ENCODE measurements around the gene MYORG.

MYORG gene

GRCh38 chr9:34335376-34335775 is 41.3 kb downstream of the MYORG start:
- Mint-ChIP-seq H3K27ac (no peak overlapping the region), H3K9me3 (no peaks in the 10 kb centered on the region), H3K36me3 (peaks cover 23% of the 10 kb centered on the region), H3K27me3 (no peaks in the 10 kb centered on the region), H3K4me3 (no peak overlapping the region), H3K4me1 (peaks cover 29% of the 10 kb centered on the region)
- ATAC-seq: no peak

GRCh38 chr9:34334916-34335315 is 41.8 kb downstream of the MYORG start:
- ATAC-seq: no peak
- no peaks in the 10 kb centered on the region for H3K27me3 Mint-ChIP-seq
- H3K36me3 Mint-ChIP-seq: peaks cover 18% of the 10 kb centered on the region
- H3K4me3 Mint-ChIP-seq: no peak overlapping the region
- H3K27ac Mint-ChIP-seq: no peak overlapping the region
- peaks cover 34% of the 10 kb centered on the region for H3K4me1 Mint-ChIP-seq
- no peaks in the 10 kb centered on the region for H3K9me3 Mint-ChIP-seq

GRCh38 chr9:34334337-34334824 is 42.3 kb downstream of the MYORG start:
- Mint-ChIP-seq H3K4me1 (peaks cover 38% of the 10 kb centered on the region), H3K9me3 (no peaks in the 10 kb centered on the region), H3K4me3 (no peak overlapping the region), H3K27ac (no peak overlapping the region), H3K27me3 (no peaks in the 10 kb centered on the region), H3K36me3 (peaks cover 14% of the 10 kb centered on the region)
- ATAC-seq: no peak

- ATAC-seq: no peak
- peaks cover 9% of the 10 kb centered on the region for H3K36me3 Mint-ChIP-seq
- peaks cover 39% of the 10 kb centered on the region for H3K4me1 Mint-ChIP-seq
- no peak overlapping the region for H3K27ac Mint-ChIP-seq
- H3K27me3 Mint-ChIP-seq: no peaks in the 10 kb centered on the region
- no peak overlapping the region for H3K4me3 Mint-ChIP-seq
- H3K9me3 Mint-ChIP-seq: no peaks in the 10 kb centered on the region
These were observed 42.9 kb downstream of the MYORG start for GRCh38 chr9:34333836-34334235.

GRCh38 chr9:34332076-34332964 is 44.4 kb downstream of the MYORG start:
- peak overlapping the region; percentile 100 for H3K27ac Mint-ChIP-seq
- H3K9me3 Mint-ChIP-seq: no peaks in the 10 kb centered on the region
- no peak for ATAC-seq
- H3K4me3 Mint-ChIP-seq: no peak overlapping the region
- H3K4me1 Mint-ChIP-seq: peaks cover 48% of the 10 kb centered on the region
- H3K36me3 Mint-ChIP-seq: peaks cover 5% of the 10 kb centered on the region
- no peaks in the 10 kb centered on the region for H3K27me3 Mint-ChIP-seq

- Mint-ChIP-seq H3K9me3 (no peaks in the 10 kb centered on the region), H3K4me1 (peaks cover 48% of the 10 kb centered on the region), H3K27me3 (no peaks in the 10 kb centered on the region), H3K36me3 (peaks cover 5% of the 10 kb centered on the region), H3K4me3 (peak overlapping the region; percentile 21), H3K27ac (peak overlapping the region; percentile 100)
- no peak for ATAC-seq
These were observed 45.5 kb downstream of the MYORG start for GRCh38 chr9:34331196-34331595.

GRCh38 chr9:34328987-34329832 is 47.5 kb downstream of the MYORG start, which contains the start of the genes KIF24 and NUDT2:
Gene KIF24, minus strand, starts transcription at chr9:34329268. Its CDS starts 17,922 bp downstream, at chr9:34311346.
Gene NUDT2, plus strand, starts transcription at chr9:34329569. Its CDS starts 9,471 bp downstream, at chr9:34339040.
- H3K4me1 Mint-ChIP-seq: peaks cover 36% of the 10 kb centered on the region
- no peaks in the 10 kb centered on the region for H3K36me3 Mint-ChIP-seq
- no peaks in the 10 kb centered on the region for H3K9me3 Mint-ChIP-seq
- H3K4me3 Mint-ChIP-seq: peak within 1 kb of the TSS; percentile 97
- peak; percentile 98 for ATAC-seq
- H3K27ac Mint-ChIP-seq: peak within 1 kb of the TSS; percentile 100
- no peaks in the 10 kb centered on the region for H3K27me3 Mint-ChIP-seq

GRCh38 chr9:34328500-34328986 is 48.2 kb downstream of the MYORG start:
- Mint-ChIP-seq H3K27ac (peak overlapping the region; percentile 100), H3K9me3 (no peaks in the 10 kb centered on the region), H3K4me1 (peaks cover 36% of the 10 kb centered on the region), H3K36me3 (no peaks in the 10 kb centered on the region), H3K4me3 (peak overlapping the region; percentile 97), H3K27me3 (no peaks in the 10 kb centered on the region)
- ATAC-seq: no peak

GRCh38 chr9:34326690-34327089 is 50.0 kb downstream of the MYORG start:
- no peaks in the 10 kb centered on the region for H3K27me3 Mint-ChIP-seq
- H3K4me3 Mint-ChIP-seq: no peak overlapping the region
- H3K27ac Mint-ChIP-seq: no peak overlapping the region
- H3K36me3 Mint-ChIP-seq: no peaks in the 10 kb centered on the region
- peaks cover 29% of the 10 kb centered on the region for H3K4me1 Mint-ChIP-seq
- no peaks in the 10 kb centered on the region for H3K9me3 Mint-ChIP-seq
- no peak for ATAC-seq

- H3K27me3 Mint-ChIP-seq: no peaks in the 10 kb centered on the region
- H3K4me3 Mint-ChIP-seq: no peak overlapping the region
- H3K9me3 Mint-ChIP-seq: no peaks in the 10 kb centered on the region
- H3K27ac Mint-ChIP-seq: no peak overlapping the region
- ATAC-seq: no peak
- no peaks in the 10 kb centered on the region for H3K36me3 Mint-ChIP-seq
- H3K4me1 Mint-ChIP-seq: peaks cover 2% of the 10 kb centered on the region
These were observed 53.7 kb downstream of the MYORG start for GRCh38 chr9:34322899-34323591.

GRCh38 chr9:34321451-34321850 is 55.2 kb downstream of the MYORG start:
- Mint-ChIP-seq H3K36me3 (no peaks in the 10 kb centered on the region), H3K4me1 (no peaks in the 10 kb centered on the region), H3K27ac (no peak overlapping the region), H3K27me3 (no peaks in the 10 kb centered on the region), H3K9me3 (no peaks in the 10 kb centered on the region), H3K4me3 (no peak overlapping the region)
- ATAC-seq: no peak

- no peak for ATAC-seq
- no peaks in the 10 kb centered on the region for H3K36me3 Mint-ChIP-seq
- no peaks in the 10 kb centered on the region for H3K9me3 Mint-ChIP-seq
- H3K4me3 Mint-ChIP-seq: no peak overlapping the region
- H3K4me1 Mint-ChIP-seq: no peaks in the 10 kb centered on the region
- H3K27ac Mint-ChIP-seq: no peak overlapping the region
- H3K27me3 Mint-ChIP-seq: no peaks in the 10 kb centered on the region
These were observed 58.4 kb downstream of the MYORG start for GRCh38 chr9:34318163-34318790.

GRCh38 chr9:34317436-34317835 is 59.3 kb downstream of the MYORG start:
- Mint-ChIP-seq H3K4me1 (no peaks in the 10 kb centered on the region), H3K9me3 (no peaks in the 10 kb centered on the region), H3K27ac (no peak overlapping the region), H3K4me3 (no peak overlapping the region), H3K27me3 (no peaks in the 10 kb centered on the region), H3K36me3 (no peaks in the 10 kb centered on the region)
- ATAC-seq: no peak
